DOHH2 (cell line): ENCODE data around the gene SEMA6C.
A peak's percentile ranks its signal among the peaks of the same experiment; 100 is the strongest.

Experiments used
- H3F3A ChIP-seq: fragments of 200-600 bp; sonication (generic), shearing (Covaris generic); 2 replicates; pipeline ENCODE4 v1.6.0; 2016; ENCODE audit warnings: antibody characterized with exemption, mild to moderate bottlenecking; ENCODE audit not compliant: control insufficient read depth, insufficient read depth
- H3K27ac ChIP-seq: fragments of 200-600 bp; sonication (generic); 2 replicates; pipeline ENCODE4 v1.5.1; 2014; ENCODE audit warnings: low read depth, mild to moderate bottlenecking, low read length, moderate library complexity
- H3K27me3 ChIP-seq: fragments of 200-600 bp; sonication (generic); 2 replicates; pipeline ENCODE4 v1.6.1; 2014; ENCODE audit warnings: mild to moderate bottlenecking, low read length, mixed read lengths; ENCODE audit not compliant: control insufficient read depth
- H3K36me3 ChIP-seq: fragments of 200-600 bp; sonication (generic); 2 replicates; pipeline ENCODE4 v1.6.1; 2014; ENCODE audit warnings: mild to moderate bottlenecking, low read length, moderate library complexity, mixed read lengths; ENCODE audit not compliant: control insufficient read depth
- H3K4me1 ChIP-seq: fragments of 200-600 bp; sonication (generic); 2 replicates; pipeline ENCODE4 v1.6.1; 2014; ENCODE audit warnings: mild to moderate bottlenecking, low read length, mixed read lengths; ENCODE audit not compliant: control insufficient read depth
- H3K4me2 ChIP-seq: fragments of 200-600 bp; sonication (generic); 2 replicates; pipeline ENCODE4 v1.6.0; 2014; ENCODE audit warnings: mild to moderate bottlenecking, low read length, moderate library complexity
- H3K4me3 ChIP-seq: fragments of 200-600 bp; sonication (generic); 2 replicates; pipeline ENCODE4 v1.5.1; 2014; ENCODE audit warnings: mild to moderate bottlenecking, low read length, mixed read lengths
- H3K79me2 ChIP-seq: fragments of 200-600 bp; sonication (generic); 2 replicates; pipeline ENCODE4 v1.6.1; 2014; ENCODE audit warnings: mild to moderate bottlenecking, low read length, mixed read lengths; ENCODE audit not compliant: control insufficient read depth
- H3K9me2 ChIP-seq: fragments of 200-600 bp; sonication (generic); replicated peaks from 2 replicates; pipeline ENCODE4 v1.6.1; 2014; ENCODE audit warnings: mild to moderate bottlenecking, low read length, mixed read lengths; ENCODE audit not compliant: control insufficient read depth
- H3K9me3 ChIP-seq: fragments of 200-600 bp; sonication (generic); 2 replicates; pipeline ENCODE4 v1.6.1; 2014; ENCODE audit warnings: antibody characterized with exemption, low read length, mixed read lengths; ENCODE audit not compliant: control insufficient read depth, insufficient read depth
- H4K20me1 ChIP-seq: fragments of 200-600 bp; sonication (generic); 2 replicates; pipeline ENCODE4 v1.6.0; 2014; ENCODE audit warnings: low read depth, mild to moderate bottlenecking, antibody characterized with exemption, low read length, moderate library complexity; ENCODE audit not compliant: control insufficient read depth, insufficient read depth
- CTCF ChIP-seq: fragments of 200-600 bp; sonication (generic); IDR thresholded peaks from one replicate; pipeline ENCODE4 v1.5.1; 2014; ENCODE audit warnings: antibody characterized with exemption, mild to moderate bottlenecking, low read depth, low read length; ENCODE audit not compliant: poor library complexity, severe bottlenecking
- EZH2phosphoT487 ChIP-seq: fragments of 200-600 bp; sonication (generic); IDR thresholded peaks from 2 replicates; pipeline ENCODE4 v1.6.1; 2017; ENCODE audit warnings: borderline replicate concordance, mild to moderate bottlenecking, antibody characterized with exemption, low read length, moderate library complexity, mixed read lengths

SEMA6C gene

GRCh38 chr1:151165281-151165737, 18.9 kb upstream of the SEMA6C start:
- H3K4me2 ChIP-seq: peak overlapping the region; percentile 80
- TF ChIP-seq CTCF (no peak), EZH2phosphoT487 (no peak)
- H3K27me3 ChIP-seq: no peaks in the 10 kb centered on the region
- H3K9me2 ChIP-seq: no peaks in the 10 kb centered on the region
- no peaks in the 10 kb centered on the region for H3K9me3 ChIP-seq
- H4K20me1 ChIP-seq: no peaks in the 10 kb centered on the region
- peak overlapping the region; percentile 91 for H3K4me3 ChIP-seq
- no peak overlapping the region for H3K27ac ChIP-seq
- H3K4me1 ChIP-seq: peaks cover 23% of the 10 kb centered on the region
- H3K36me3 ChIP-seq: peaks cover 42% of the 10 kb centered on the region
- H3F3A ChIP-seq: peaks cover 11% of the 10 kb centered on the region; the same call in 1 of the 2 replicates
- H3K79me2 ChIP-seq: peaks cover 31% of the 10 kb centered on the region

- H4K20me1 ChIP-seq: no peaks in the 10 kb centered on the region
- peaks cover 31% of the 10 kb centered on the region for H3K79me2 ChIP-seq
- H3K9me3 ChIP-seq: no peaks in the 10 kb centered on the region
- no peak overlapping the region for H3K27ac ChIP-seq
- H3K4me2 ChIP-seq: peak overlapping the region; percentile 80
- H3F3A ChIP-seq: peaks cover 13% of the 10 kb centered on the region
- H3K4me3 ChIP-seq: peak overlapping the region; percentile 91
- H3K27me3 ChIP-seq: no peaks in the 10 kb centered on the region
- no peak for TF ChIP-seq EZH2phosphoT487
- TF ChIP-seq CTCF: no peak
- H3K9me2 ChIP-seq: no peaks in the 10 kb centered on the region
- H3K36me3 ChIP-seq: peaks cover 40% of the 10 kb centered on the region
- H3K4me1 ChIP-seq: peaks cover 24% of the 10 kb centered on the region
Measured at GRCh38 chr1:151164732-151165280, 18.4 kb upstream of the SEMA6C start.

GRCh38 chr1:151159373-151159772, 12.9 kb upstream of the SEMA6C start:
- Histone ChIP-seq H3K27ac (peak overlapping the region; percentile 29), H3F3A (peaks cover 21% of the 10 kb centered on the region), H3K4me3 (peak overlapping the region; percentile 26), H3K36me3 (peaks cover 29% of the 10 kb centered on the region), H3K4me2 (peak overlapping the region; percentile 95), H3K79me2 (peaks cover 18% of the 10 kb centered on the region), H3K9me3 (no peaks in the 10 kb centered on the region), H3K27me3 (no peaks in the 10 kb centered on the region), H4K20me1 (no peaks in the 10 kb centered on the region), H3K4me1 (peaks cover 46% of the 10 kb centered on the region), H3K9me2 (no peaks in the 10 kb centered on the region)
- no peak for TF ChIP-seq CTCF
- TF ChIP-seq EZH2phosphoT487: no peak
